Measurements from ENCODE around the gene HDAC1. TPM values are rescaled to one million over a fixed set of nuclear protein-coding genes. Genes with fewer than 3 reads are reported as not detected.
"Not testable (repeated sequence)": the region's sequence is repeated elsewhere in the genome, so short reads cannot be mapped to it uniquely, and the experiment has no call there.

HDAC1 gene
- total and polyA plus RNA-seq, 2 of the 8 experiments (the other 6 are each of a cell fraction or from before 2014, with no cell fraction given), result 111 to 125 TPM

DNA sequence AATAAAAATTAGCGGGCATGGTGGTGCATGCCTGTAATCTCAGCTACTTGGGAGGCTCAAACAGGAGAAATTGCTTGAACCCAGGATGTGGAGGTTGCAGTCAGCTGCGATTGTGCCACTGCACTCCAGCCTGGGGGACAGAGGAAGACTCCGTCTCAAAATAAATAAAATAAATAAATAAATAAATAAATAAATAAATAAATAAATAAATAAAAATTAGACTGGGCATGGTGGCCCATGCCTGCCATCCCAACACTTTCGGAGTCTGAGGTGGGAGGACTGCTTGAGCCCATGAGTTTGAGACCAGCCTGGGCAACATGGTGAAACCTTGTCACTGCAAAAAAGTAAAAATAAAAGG lies 28.7 kb upstream of the HDAC1 start:
- H3K4me3 ChIP-seq (ENCODE audit: extremely low read depth in 1 of 4, insufficient read depth in 2 of 4, low read depth in 3 of 4, low read length in 4 of 4); H3K14ac ChIP-seq (ENCODE audit: insufficient read length); H3K4me2 ChIP-seq (ENCODE audit: insufficient read depth in 1 of 2, low read depth in 2 of 2, low read length in 2 of 2); H3K9me3 ChIP-seq (ENCODE audit: insufficient read depth in 2 of 2, low read depth in 1 of 2, low read length in 1 of 2); H3K56ac ChIP-seq (replicated peaks; ENCODE audit: insufficient read length, low read depth, low read length); H3K36me3 ChIP-seq (ENCODE audit: control insufficient read depth in 2 of 4, insufficient read depth in 4 of 4, low read length in 3 of 4); H2AFZ ChIP-seq (ENCODE audit: low read length); H4K91ac ChIP-seq (replicated peaks; ENCODE audit: insufficient read length, low read length); DNase-seq (ENCODE audit: low read depth in 1 of 2, low spot score in 2 of 2); H3K18ac ChIP-seq (ENCODE audit: extremely low read depth, low read length); H3K27ac ChIP-seq (ENCODE audit: low read depth, low read length); H3K4ac ChIP-seq (replicated peaks; ENCODE audit: insufficient read length, low read depth, low read length); H2BK20ac ChIP-seq (ENCODE audit: low read length); H3K79me2 ChIP-seq (ENCODE audit: control insufficient read depth in 1 of 2, insufficient read depth in 2 of 2, low read length in 2 of 2); H3K23me2 ChIP-seq (ENCODE audit: low read depth, low read length); H2BK120ac ChIP-seq (replicated peaks; ENCODE audit: low read depth, low read length); H2BK12ac ChIP-seq (ENCODE audit: low read depth, low read length); H4K8ac ChIP-seq (ENCODE audit: extremely low read depth, insufficient read depth, low read length); H4K20me1 ChIP-seq (replicated peaks in 1 of 2; ENCODE audit: control insufficient read depth in 1 of 2, insufficient read depth in 2 of 2, low read length in 2 of 2); H3K23ac ChIP-seq (ENCODE audit: insufficient read length); POLR2A ChIA-PET (ENCODE audit: partially characterized antibody); H3K4me1 ChIP-seq (replicated peaks in 1 of 4; ENCODE audit: control insufficient read depth in 3 of 4, insufficient read depth in 4 of 4, low read length in 3 of 4); H2BK5ac ChIP-seq (ENCODE audit: low read depth, low read length); H2AK5ac ChIP-seq (ENCODE audit: low read depth, low read length); H2BK15ac ChIP-seq (ENCODE audit: low read length); FAIRE-seq; H3K27me3 ChIP-seq (replicated peaks in 1 of 4; ENCODE audit: control insufficient read depth in 3 of 4, extremely low read depth in 1 of 4, insufficient read depth in 3 of 4, low read length in 3 of 4); H3K9ac ChIP-seq (replicated peaks in 1 of 4; ENCODE audit: extremely low read depth in 1 of 4, low read depth in 3 of 4, low read length in 3 of 4); H3K79me1 ChIP-seq (ENCODE audit: low read depth, low read length); H4K5ac ChIP-seq (ENCODE audit: insufficient read length, low read depth, low read length): not testable (repeated sequence)
- CTCF ChIA-PET (ENCODE audit: partially characterized antibody), result interaction anchor here (1.2 to 1.6 kb wide), 2 partner anchors 15 to 17 kb away, joined by 3 read pairs; no protein-coding TSS in a partner anchor
- 96% methylated on average over 4 of the region's 4 CpGs; no CpG with 5 or more reads in 1 of the 2 experiments for WGBS, 2 experiments (ENCODE audit: extremely low coverage in 1 of 2, insufficient coverage in 1 of 2, insufficient read length in 1 of 2, insufficient replicate concordance in 2 of 2, low coverage in 1 of 2, low lambda C conversion rate in 2 of 2, missing lambda C conversion rate in 1 of 2)
